Thymus (tissue), 14 donors: ENCODE results near the gene ZNF337. TPM values are rescaled to one million over a fixed set of nuclear protein-coding genes. Genes with fewer than 3 reads are reported as not detected.
A peak's percentile ranks its signal among the peaks of the same experiment; 100 is the strongest.

Experiments
- DNase-seq, 9 donors: peaks; one replicate each; pipeline ENCODE4 v3.0.0-alpha.2; 2013; ENCODE audit warnings: low spot score in 9 of 9, low read depth in 6 of 9, missing footprints in 1 of 9
- H3K27ac ChIP-seq, 2 donors: one replicate each; pipeline ENCODE4 v1.5.1; 2013; ENCODE audit warnings: control low read depth in 1 of 2, low read depth in 1 of 2, low read length in 1 of 2, mild to moderate bottlenecking in 1 of 2, moderate library complexity in 1 of 2
- H3K27me3 ChIP-seq, 2 donors: one replicate each; pipeline ENCODE4 v1.5.1; 2013; ENCODE audit warnings: low read length in 1 of 2; ENCODE audit not compliant: control insufficient read depth in 2 of 2, insufficient read depth in 1 of 2
- H3K36me3 ChIP-seq, 2 donors: one replicate each; pipeline ENCODE4 v1.5.1; 2013; ENCODE audit warnings: low read length in 1 of 2, mild to moderate bottlenecking in 1 of 2, moderate library complexity in 1 of 2; ENCODE audit not compliant: control insufficient read depth in 2 of 2, insufficient read depth in 2 of 2
- H3K4me1 ChIP-seq, 2 donors: one replicate each; pipeline ENCODE4 v1.5.1; 2013; ENCODE audit warnings: low read length in 2 of 2; ENCODE audit not compliant: control insufficient read depth in 2 of 2, insufficient read depth in 2 of 2
- H3K4me3 ChIP-seq, 2 donors: one replicate each; pipeline ENCODE4 v1.5.1; 2013; ENCODE audit warnings: low read length in 2 of 2, control low read depth in 1 of 2, mild to moderate bottlenecking in 1 of 2
- H3K9me3 ChIP-seq, 2 donors: one replicate each; pipeline ENCODE4 v1.5.1; 2013; ENCODE audit warnings: low read length in 1 of 2, mild to moderate bottlenecking in 1 of 2; ENCODE audit not compliant: control insufficient read depth in 2 of 2, insufficient read depth in 1 of 2
- WGBS: extraction: QIAGEN DNeasy Blood & Tissue Kit; methylation state at CpG from one replicate; pipeline ENCODE4 v1.1.7; 2013; 5-methylcytosine and 5-hydroxymethylcytosine counted together
- long read RNA-seq, 10 donors: transcript quantifications; one replicate each; lab custom pipeline, GENCODE V29; 2026
- polyA plus RNA-seq: library from polyadenylated mRNA; stranded (reverse); fragments of 200-250 nt; gene quantifications from one replicate; pipeline ENCODE4 v1.2.3, GENCODE V29; 2013
- total RNA-seq: library from RNA; stranded (reverse); fragments of 120-200 nt; gene quantifications from one replicate; pipeline ENCODE4 v1.2.4, GENCODE V29; 2013
- donor health status: healthy.

Gene ZNF337
- total RNA-seq, result 16.9 TPM
- 35.6 TPM for polyA plus RNA-seq
- long read RNA-seq, donor 1, partial matches to known transcripts, result 0 of 2 reads
- long read RNA-seq, donor 1, other reads (novel, unspliced or antisense), result 0 of 2 reads
- long read RNA-seq, donor 2, transcript ZNF337-201 (5 exons, 3,205 nt), result major isoform, 8 of 19 reads
- long read RNA-seq, donor 2, transcript ZNF337-202 (4 exons, 3,613 nt), result minor isoform, 5 of 19 reads
- long read RNA-seq, donor 2, partial matches to known transcripts, result 6 of 19 reads
- long read RNA-seq, donor 2, other reads (novel, unspliced or antisense), result 0 of 19 reads
- long read RNA-seq, donor 3, partial matches to known transcripts, result 0 of 7 reads
- long read RNA-seq, donor 3, other reads (novel, unspliced or antisense), result 0 of 7 reads
- long read RNA-seq, donor 4, partial matches to known transcripts, result 0 of 4 reads
- long read RNA-seq, donor 4, other reads (novel, unspliced or antisense), result 0 of 4 reads
- long read RNA-seq, donor 5, transcript ZNF337-201 (5 exons, 3,205 nt), result major isoform, 5 of 14 reads
- long read RNA-seq, donor 5, partial matches to known transcripts, result 7 of 14 reads
- long read RNA-seq, donor 5, other reads (novel, unspliced or antisense), result 0 of 14 reads
- long read RNA-seq, donor 6, partial matches to known transcripts, result 0 of 5 reads
- long read RNA-seq, donor 6, other reads (novel, unspliced or antisense), result 0 of 5 reads
- long read RNA-seq, donor 7, transcript ZNF337-201 (5 exons, 3,205 nt), result major isoform, 5 of 5 reads
- long read RNA-seq, donor 7, partial matches to known transcripts, result 0 of 5 reads
- long read RNA-seq, donor 7, other reads (novel, unspliced or antisense), result 0 of 5 reads
- long read RNA-seq, donor 8, partial matches to known transcripts, result 0 of 4 reads
- long read RNA-seq, donor 8, other reads (novel, unspliced or antisense), result 0 of 4 reads
- long read RNA-seq, donor 9, partial matches to known transcripts, result 9 of 15 reads
- long read RNA-seq, donor 9, other reads (novel, unspliced or antisense), result 0 of 15 reads
- long read RNA-seq, donor 10, partial matches to known transcripts, result 0 of 3 reads
- long read RNA-seq, donor 10, other reads (novel, unspliced or antisense), result 0 of 3 reads

GRCh38 chr20:25696371-25697131 lies at the start of gene ZNF337:
Gene ZNF337 (minus strand): TSS chr20:25696853. CDS start chr20:25686417, 10,436 bp downstream.
- H3K27ac ChIP-seq, result peak within 1 kb of the TSS; percentile 84 to 90
- H3K36me3 ChIP-seq, result peaks cover 3 to 4% of the 10 kb centered on the region in 2 donors
- H3K4me1 ChIP-seq, result peaks cover 12 to 17% of the 10 kb centered on the region in 2 donors
- H3K9me3 ChIP-seq, result no peaks in the 10 kb centered on the region
- H3K27me3 ChIP-seq, result no peaks in the 10 kb centered on the region
- H3K4me3 ChIP-seq, result peak within 1 kb of the TSS; percentile 78 to 85
- under 1% methylated on average over 82 of the region's 82 CpGs for WGBS
- peak; percentile 82 to 96 (median 92) for DNase-seq

GRCh38 chr20:25745738-25746137 lies 49.1 kb upstream of the ZNF337 start:
- no peaks in the 10 kb centered on the region for H3K36me3 ChIP-seq
- WGBS, result 100% methylated on average over 1 of the region's 1 CpG
- H3K4me3 ChIP-seq, result no peak overlapping the region
- DNase-seq, result no peak
- H3K27ac ChIP-seq, result no peak overlapping the region
- no peaks in the 10 kb centered on the region for H3K27me3 ChIP-seq
- peaks cover 3 to 6% of the 10 kb centered on the region in 2 donors for H3K4me1 ChIP-seq
- peaks cover 0 to 2% of the 10 kb centered on the region in 2 donors for H3K9me3 ChIP-seq

- Histone ChIP-seq H3K27ac (no peak overlapping the region), H3K36me3 (no peaks in the 10 kb centered on the region), H3K9me3 (no peaks in the 10 kb centered on the region), H3K4me3 (no peak overlapping the region), H3K27me3 (no peaks in the 10 kb centered on the region), H3K4me1 (no peaks in the 10 kb centered on the region)
- WGBS, result 93% methylated on average over 4 of the region's 4 CpGs
- DNase-seq, result no peak
These were observed 48.4 kb upstream of the ZNF337 start for GRCh38 chr20:25745100-25745499.

- DNase-seq, result no peak
- Histone ChIP-seq H3K4me3 (no peak overlapping the region), H3K4me1 (no peaks in the 10 kb centered on the region), H3K9me3 (no peaks in the 10 kb centered on the region), H3K27ac (no peak overlapping the region), H3K36me3 (no peaks in the 10 kb centered on the region), H3K27me3 (no peaks in the 10 kb centered on the region)
- WGBS, result over 99% methylated on average over 2 of the region's 2 CpGs
These were observed 47.6 kb upstream of the ZNF337 start for GRCh38 chr20:25744261-25744660.

DNA sequence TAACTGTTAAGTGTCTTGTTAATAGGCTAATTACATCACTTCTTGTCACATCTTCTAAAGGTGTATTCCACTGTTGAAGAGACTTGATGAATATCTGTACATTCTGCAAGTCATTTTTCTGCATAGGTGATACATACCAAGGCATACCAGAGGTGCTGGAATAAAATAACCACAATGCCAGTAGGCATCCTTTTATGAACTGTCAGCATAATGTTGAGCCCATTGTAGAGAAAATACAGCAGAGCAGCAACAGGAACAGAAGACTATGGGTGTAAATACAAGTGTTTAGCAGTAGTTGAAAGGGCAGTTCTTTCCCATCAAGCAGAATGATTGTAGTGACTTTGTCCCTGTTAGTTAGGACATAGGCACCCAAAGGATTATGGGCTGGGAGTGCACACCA lies 44.4 kb upstream of the ZNF337 start:
- Histone ChIP-seq H3K27me3 (no peaks in the 10 kb centered on the region), H3K4me1 (no peaks in the 10 kb centered on the region), H3K36me3 (no peaks in the 10 kb centered on the region), H3K9me3 (no peaks in the 10 kb centered on the region), H3K4me3 (no peak overlapping the region), H3K27ac (no peak overlapping the region)
- no peak for DNase-seq

- no peaks in the 10 kb centered on the region for H3K27me3 ChIP-seq
- no peak for DNase-seq
These were observed 43.1 kb upstream of the ZNF337 start for GRCh38 chr20:25739615-25740320.

DNA sequence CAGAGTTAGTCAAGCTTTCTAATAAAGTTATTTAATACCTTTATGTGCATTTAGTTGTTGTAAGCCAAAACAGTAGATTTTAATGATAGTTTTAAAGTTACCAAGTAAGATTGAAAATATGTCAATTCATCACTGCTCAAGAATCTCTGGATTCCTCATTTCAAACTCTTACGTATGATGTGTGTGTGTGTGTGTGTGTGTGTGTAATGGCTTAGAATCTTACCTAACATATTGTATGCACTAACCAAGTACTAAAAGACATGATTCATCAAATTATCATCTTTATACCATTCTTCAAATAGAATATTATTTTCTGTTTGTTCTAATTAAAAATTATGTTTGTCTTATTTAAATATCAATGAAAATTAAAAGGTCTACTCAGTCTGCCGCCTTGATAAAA lies 41.5 kb upstream of the ZNF337 start:
- Histone ChIP-seq H3K9me3 (no peaks in the 10 kb centered on the region), H3K27me3 (no peaks in the 10 kb centered on the region), H3K27ac (no peak overlapping the region), H3K4me1 (no peaks in the 10 kb centered on the region), H3K4me3 (no peak overlapping the region), H3K36me3 (no peaks in the 10 kb centered on the region)
- DNase-seq, result no peak
- WGBS, result 98% methylated on average over 2 of the region's 2 CpGs

More at GRCh38 chr20:25739615-25740320, 43.1 kb upstream of the ZNF337 start:
- Histone ChIP-seq H3K36me3 (no peaks in the 10 kb centered on the region), H3K9me3 (no peaks in the 10 kb centered on the region), H3K27ac (no peak overlapping the region), H3K4me1 (no peaks in the 10 kb centered on the region), H3K4me3 (no peak overlapping the region)
- WGBS, result 85% methylated on average over 3 of the region's 3 CpGs

- H3K4me3 ChIP-seq, result no peak overlapping the region
- H3K36me3 ChIP-seq, result no peaks in the 10 kb centered on the region
- H3K27ac ChIP-seq, result no peak overlapping the region
- H3K9me3 ChIP-seq, result no peaks in the 10 kb centered on the region
- H3K4me1 ChIP-seq, result no peaks in the 10 kb centered on the region
- H3K27me3 ChIP-seq, result no peaks in the 10 kb centered on the region
- DNase-seq, result no peak
These were observed 37.2 kb upstream of the ZNF337 start for GRCh38 chr20:25733903-25734302.
